ENCODE results near the gene MAB21L2.
A peak's percentile ranks its signal among the peaks of the same experiment; 100 is the strongest.
"Not testable (repeated sequence)": the region's sequence is repeated elsewhere in the genome, so short reads cannot be mapped to it uniquely, and the experiment has no call there.

MAB21L2 gene
- 0 to 1.2 (median 0) reads per million in 17 experiments for total RNA-seq

- DNase-seq, result no peak
Observed at GRCh38 chr4:150582146-150582872, at the start of gene MAB21L2. Gene MAB21L2, plus strand, starts transcription at chr4:150582151. Its CDS starts 879 bp downstream, at chr4:150583030.

- DNase-seq, result no peak
Observed at GRCh38 chr4:150533673-150534072, 48.3 kb upstream of the MAB21L2 start.

- DNase-seq, result no peak
Observed at GRCh38 chr4:150534818-150535217, 47.1 kb upstream of the MAB21L2 start.

GRCh38 chr4:150537911-150538310, 44.0 kb upstream of the MAB21L2 start:
- not testable (repeated sequence) for DNase-seq

- no peak for DNase-seq
Observed at GRCh38 chr4:150540536-150540935, 41.4 kb upstream of the MAB21L2 start.

GRCh38 chr4:150540959-150541360, 41.0 kb upstream of the MAB21L2 start:
- DNase-seq, result no peak

- DNase-seq, result no peak
Observed at GRCh38 chr4:150541681-150542080, 40.3 kb upstream of the MAB21L2 start.

GRCh38 chr4:150543042-150543441, 38.9 kb upstream of the MAB21L2 start:
- DNase-seq, result no peak

- DNase-seq, result no peak
Observed at GRCh38 chr4:150546286-150546685, 35.7 kb upstream of the MAB21L2 start.

GRCh38 chr4:150547154-150547838, 34.7 kb upstream of the MAB21L2 start:
- DNase-seq, result no peak

- not testable (repeated sequence) for DNase-seq
Observed at GRCh38 chr4:150557811-150558210, 24.1 kb upstream of the MAB21L2 start.

GRCh38 chr4:150561143-150561737, 20.7 kb upstream of the MAB21L2 start:
- DNase-seq, result no peak

GRCh38 chr4:150562250-150562649, 19.7 kb upstream of the MAB21L2 start:
- DNase-seq, result no peak

GRCh38 chr4:150562751-150563150, 19.2 kb upstream of the MAB21L2 start:
- no peak for DNase-seq

GRCh38 chr4:150564967-150565366, 17.0 kb upstream of the MAB21L2 start:
- not testable (repeated sequence) for DNase-seq

GRCh38 chr4:150567070-150567469, 14.9 kb upstream of the MAB21L2 start:
- DNase-seq, result no peak

GRCh38 chr4:150569384-150569987, 12.5 kb upstream of the MAB21L2 start:
- DNase-seq, result no peak

GRCh38 chr4:150569998-150570535, 11.9 kb upstream of the MAB21L2 start:
- no peak for DNase-seq

- DNase-seq, result no peak
Observed at GRCh38 chr4:150570862-150571261, 11.1 kb upstream of the MAB21L2 start.

- no peak for DNase-seq
Observed at GRCh38 chr4:150572704-150573504, 9.0 kb upstream of the MAB21L2 start.

GRCh38 chr4:150573534-150573933, 8.4 kb upstream of the MAB21L2 start:
- DNase-seq, result peak in 2 of 4 experiments; percentile 9

GRCh38 chr4:150574678-150575077, 7.3 kb upstream of the MAB21L2 start:
- DNase-seq, result no peak
